H1 (cell line): ENCODE measurements around the gene TMEM132A. TPM values are rescaled to one million over a fixed set of nuclear protein-coding genes. Genes with fewer than 3 reads are reported as not detected.

Experiments
- CTCF ChIA-PET: fragments of 300-600 bp; sonication (Branson Sonifier 250); formaldehyde crosslinking; loops from one replicate; lab custom pipeline; 2021; ENCODE audit not compliant: partially characterized antibody; lab: Charles Lee
- POLR2A ChIA-PET: fragments of 300-600 bp; sonication (Branson Sonifier 250); formaldehyde crosslinking; loops from one replicate; lab custom pipeline; 2021; ENCODE audit warnings: inconsistent platforms; ENCODE audit not compliant: partially characterized antibody; lab: Charles Lee
- DNase-seq, 2 experiments: peaks; one replicate each; pipeline versions ENCODE4 v3.0.0 to v3.0.0-alpha.2; 2010 to 2022; ENCODE audit warnings: low spot score in 2 of 2, low read depth in 1 of 2, mixed read lengths in 1 of 2
- FAIRE-seq: peaks from 2 replicates; lab custom pipeline; 2011; peaks lifted over from hg19 to GRCh38; lab: Jason Lieb, UNC
- H2AFZ ChIP-seq: 2 replicates; pipeline ENCODE4 v1.8.1; 2012; ENCODE audit warnings: low read length, inconsistent platforms
- H2AK5ac ChIP-seq: 2 replicates; pipeline ENCODE4 v1.6.1; 2013; ENCODE audit warnings: low read depth, low read length
- H2BK120ac ChIP-seq: replicated peaks from 2 replicates; pipeline ENCODE3; 2013; ENCODE audit warnings: low read depth, low read length, inconsistent platforms
- H2BK12ac ChIP-seq: 2 replicates; pipeline ENCODE4 v1.6.1; 2013; ENCODE audit warnings: low read depth, low read length
- H2BK15ac ChIP-seq: 2 replicates; pipeline ENCODE4 v1.6.1; 2013; ENCODE audit warnings: low read length
- H2BK20ac ChIP-seq: 2 replicates; pipeline ENCODE4 v1.6.1; 2013; ENCODE audit warnings: low read length
- H2BK5ac ChIP-seq: 2 replicates; pipeline ENCODE4 v1.6.1; 2013; ENCODE audit warnings: low read depth, low read length
- H3K14ac ChIP-seq: 2 replicates; pipeline ENCODE4 v1.6.1; 2013; ENCODE audit warnings: inconsistent platforms; ENCODE audit not compliant: insufficient read length
- H3K18ac ChIP-seq: 2 replicates; pipeline ENCODE4 v1.6.1; 2013; ENCODE audit warnings: low read length; ENCODE audit errors: extremely low read depth
- H3K23ac ChIP-seq: 2 replicates; pipeline ENCODE4 v1.6.1; 2013; ENCODE audit warnings: inconsistent platforms; ENCODE audit not compliant: insufficient read length
- H3K23me2 ChIP-seq: 2 replicates; pipeline ENCODE4 v1.6.1; 2013; ENCODE audit warnings: low read depth, low read length
- H3K27ac ChIP-seq: 2 replicates; pipeline ENCODE4 v1.6.1; 2011; ENCODE audit warnings: low read depth, low read length, inconsistent platforms
- H3K27me3 ChIP-seq, 4 experiments: replicated peaks in 1 of 4; 1 replicate in 1 of 4; 2 replicates in 3 of 4; pipeline versions ENCODE4 v1.6.1 to v1.8.1; 2011 to 2013; ENCODE audit warnings: low read length in 3 of 4, mild to moderate bottlenecking in 3 of 4, inconsistent platforms in 2 of 4, mixed read lengths in 2 of 4, moderate library complexity in 1 of 4; ENCODE audit not compliant: control insufficient read depth in 3 of 4, insufficient read depth in 3 of 4; ENCODE audit errors: extremely low read depth in 1 of 4
- H3K36me3 ChIP-seq, 4 experiments: 2 replicates each; pipeline versions ENCODE4 v1.6.1 to v1.8.1; 2011 to 2013; ENCODE audit warnings: mild to moderate bottlenecking in 4 of 4, low read length in 3 of 4, moderate library complexity in 2 of 4, control low read depth in 1 of 4, inconsistent platforms in 1 of 4; ENCODE audit not compliant: insufficient read depth in 4 of 4, control insufficient read depth in 2 of 4
- H3K4ac ChIP-seq: replicated peaks from 2 replicates; pipeline ENCODE3; 2013; ENCODE audit warnings: low read length, low read depth, mixed read lengths, inconsistent platforms; ENCODE audit not compliant: insufficient read length
- H3K4me1 ChIP-seq, 4 experiments: replicated peaks in 1 of 4; 1 replicate in 1 of 4; 2 replicates in 3 of 4; pipeline versions ENCODE4 v1.6.1 to v1.8.1; 2011 to 2013; ENCODE audit warnings: low read length in 3 of 4, inconsistent platforms in 2 of 4, mixed read lengths in 1 of 4; ENCODE audit not compliant: insufficient read depth in 4 of 4, control insufficient read depth in 3 of 4
- H3K4me2 ChIP-seq, 2 experiments: 2 replicates each; pipeline versions ENCODE4 v1.6.1 to v1.8.1; 2011 to 2013; ENCODE audit warnings: low read depth in 2 of 2, low read length in 2 of 2, control low read depth in 1 of 2, inconsistent platforms in 1 of 2, mild to moderate bottlenecking in 1 of 2; ENCODE audit not compliant: insufficient read depth in 1 of 2
- H3K4me3 ChIP-seq, 4 experiments: fragments of 200-600, 300-600 bp in 1 of 4; sonication (generic), shearing (Covaris generic), sonication (Bioruptor Twin) in 1 of 4; 2 replicates each; pipeline versions ENCODE4 v1.5.1 to v1.8.1; 2011 to 2016; ENCODE audit warnings: low read length in 4 of 4, low read depth in 3 of 4, control low read depth in 2 of 4, inconsistent platforms in 2 of 4, mild to moderate bottlenecking in 2 of 4, mixed read lengths in 1 of 4, moderate library complexity in 1 of 4; ENCODE audit not compliant: insufficient read depth in 2 of 4; ENCODE audit errors: extremely low read depth in 1 of 4
- H3K56ac ChIP-seq: replicated peaks from 2 replicates; pipeline ENCODE3; 2013; ENCODE audit warnings: low read depth, mild to moderate bottlenecking, mixed read lengths, low read length, inconsistent platforms; ENCODE audit not compliant: insufficient read length
- H3K79me1 ChIP-seq: 2 replicates; pipeline ENCODE4 v1.6.1; 2013; ENCODE audit warnings: low read depth, low read length, control low read depth
- H3K79me2 ChIP-seq, 2 experiments: 2 replicates each; pipeline versions ENCODE4 v1.6.1 to v1.8.1; 2012 to 2013; ENCODE audit warnings: low read length in 2 of 2, mild to moderate bottlenecking in 2 of 2, inconsistent platforms in 1 of 2; ENCODE audit not compliant: insufficient read depth in 2 of 2, control insufficient read depth in 1 of 2
- H3K9ac ChIP-seq, 4 experiments: replicated peaks in 1 of 4; 1 replicate in 1 of 4; 2 replicates in 3 of 4; pipeline versions ENCODE4 v1.6.1 to v1.8.1; 2011 to 2013; ENCODE audit warnings: low read depth in 3 of 4, low read length in 3 of 4, control low read depth in 2 of 4, mild to moderate bottlenecking in 2 of 4, moderate library complexity in 2 of 4, inconsistent platforms in 1 of 4; ENCODE audit errors: extremely low read depth in 1 of 4
- H3K9me3 ChIP-seq, 2 experiments: 2 replicates each; pipeline versions ENCODE4 v1.6.1 to v1.8.1; 2012 to 2013; ENCODE audit warnings: mild to moderate bottlenecking in 2 of 2, moderate library complexity in 2 of 2, control low read depth in 1 of 2, inconsistent platforms in 1 of 2, low read depth in 1 of 2, low read length in 1 of 2, mixed read lengths in 1 of 2; ENCODE audit not compliant: insufficient read depth in 2 of 2
- H4K20me1 ChIP-seq, 2 experiments: replicated peaks in 1 of 2; 2 replicates each; pipeline versions ENCODE3 to v1.8.1; 2011 to 2013; ENCODE audit warnings: inconsistent platforms in 2 of 2, low read length in 2 of 2, mild to moderate bottlenecking in 1 of 2; ENCODE audit not compliant: insufficient read depth in 2 of 2, control insufficient read depth in 1 of 2
- H4K5ac ChIP-seq: 2 replicates; pipeline ENCODE4 v1.6.1; 2013; ENCODE audit warnings: low read length, low read depth, mixed read lengths, inconsistent platforms; ENCODE audit not compliant: insufficient read length
- H4K8ac ChIP-seq: 2 replicates; pipeline ENCODE4 v1.8.0; 2013; ENCODE audit warnings: mild to moderate bottlenecking, moderate library complexity, low read length, inconsistent platforms; ENCODE audit not compliant: insufficient read depth; ENCODE audit errors: extremely low read depth
- H4K91ac ChIP-seq: replicated peaks from 2 replicates; pipeline ENCODE3; 2013; ENCODE audit warnings: low read length, mixed read lengths, inconsistent platforms; ENCODE audit not compliant: insufficient read length
- BACH1 ChIP-seq: IDR thresholded peaks from 2 replicates; pipeline ENCODE4 v1.6.1; 2012; ENCODE audit warnings: low read length, improper control_type of control experiment
- CEBPB ChIP-seq: IDR thresholded peaks from 2 replicates; pipeline ENCODE4 v1.6.1; 2012; ENCODE audit warnings: low read depth, low read length
- CREB1 ChIP-seq: IDR thresholded peaks from 2 replicates; pipeline ENCODE4 v1.6.1; 2012; ENCODE audit warnings: inconsistent platforms
- EP300 ChIP-seq, 2 experiments: IDR thresholded peaks; 1 replicate in 1 of 2; 2 replicates in 1 of 2; pipeline ENCODE4 v1.6.1; 2011 to 2012; ENCODE audit warnings: low read depth in 2 of 2, low read length in 2 of 2, mild to moderate bottlenecking in 2 of 2, borderline replicate concordance in 1 of 2, inconsistent platforms in 1 of 2, moderate library complexity in 1 of 2
- NANOG ChIP-seq: IDR thresholded peaks from 2 replicates; pipeline ENCODE4 v1.6.1; 2011; ENCODE audit warnings: low read length, low read depth, mild to moderate bottlenecking, inconsistent platforms; ENCODE audit not compliant: insufficient read depth, poor library complexity, severe bottlenecking
- POLR2AphosphoS5 ChIP-seq: IDR thresholded peaks from 2 replicates; pipeline ENCODE4 v1.6.1; 2011; ENCODE audit warnings: low read depth, low read length
- SIRT6 ChIP-seq: IDR thresholded peaks from one replicate; pipeline ENCODE4 v1.7.1; 2012; ENCODE audit warnings: low read length, inconsistent platforms
- TCF12 ChIP-seq: IDR thresholded peaks from 2 replicates; pipeline ENCODE4 v1.6.1; 2011; ENCODE audit warnings: low read depth, mild to moderate bottlenecking, low read length
- WGBS, 2 experiments: shearing (Covaris generic) in 1 of 2; methylation state at CpG; one replicate each; pipeline versions ENCODE4 v1.1.6 to v1.1.7; 2013 to 2015; ENCODE audit warnings: low lambda C conversion rate in 2 of 2, mixed read lengths in 2 of 2, inconsistent platforms in 1 of 2, low coverage in 1 of 2, missing lambda C conversion rate in 1 of 2; ENCODE audit not compliant: insufficient replicate concordance in 2 of 2, insufficient coverage in 1 of 2, insufficient read length in 1 of 2; ENCODE audit errors: extremely low coverage in 1 of 2, missing lambda C conversion rate in 1 of 2; 5-methylcytosine and 5-hydroxymethylcytosine counted together
- polyA plus RNA-seq, 7 experiments: library from polyadenylated mRNA; depleted of rRNA in 3 of 7; stranded (reverse) in 5 of 7; unstranded in 2 of 7; fragments of >200 nt in 5 of 7; fragments of 200-250 nt in 2 of 7; gene quantifications; 1 replicate in 5 of 7; 2 replicates in 1 of 7; 4 replicates in 1 of 7; pipeline versions ENCODE4 v1.2.1 to v1.2.3, GENCODE V29; 2011 to 2013; ENCODE audit warnings: missing spikeins in 2 of 7, mixed read lengths in 2 of 7
- total RNA-seq: library from RNA; stranded (reverse); fragmentation: NEBNext Ultra II Directional; extraction: Animal tissue kit (Norgen Biotek cat#: 25700); gene quantifications from 2 replicates; pipeline ENCODE4 v1.2.1, GENCODE V29; 2021
- TF ChIP-seq, protein P1 (sequence below): IDR thresholded peaks from 2 replicates; pipeline ENCODE4 v1.6.1; 2012; ENCODE audit warnings: inconsistent platforms
- TF ChIP-seq, protein P2 (sequence below), 3 experiments: IDR thresholded peaks; 1 replicate in 2 of 3; 2 replicates in 1 of 3; pipeline versions ENCODE4 v1.5.1 to v1.6.1; 2011; ENCODE audit warnings: low read length in 3 of 3, mild to moderate bottlenecking in 3 of 3, inconsistent platforms in 2 of 3, low read depth in 1 of 3, moderate library complexity in 1 of 3; ENCODE audit not compliant: insufficient read depth in 1 of 3; ENCODE audit errors: control extremely low read depth in 1 of 3

TMEM132A gene
- total and polyA plus RNA-seq, 2 of the 8 experiments (the other 6 are each of a cell fraction or from before 2014, with no cell fraction given): 46.6 to 97.9 TPM

- TF ChIP-seq SIRT6: no peak
- TF ChIP-seq, protein P1, sequence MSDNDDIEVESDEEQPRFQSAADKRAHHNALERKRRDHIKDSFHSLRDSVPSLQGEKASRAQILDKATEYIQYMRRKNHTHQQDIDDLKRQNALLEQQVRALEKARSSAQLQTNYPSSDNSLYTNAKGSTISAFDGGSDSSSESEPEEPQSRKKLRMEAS: no peak
- TF ChIP-seq NANOG: no peak
- TF ChIP-seq POLR2AphosphoS5: no peak; the same call in 1 of the 2 replicates
- no peak for TF ChIP-seq BACH1
- TF ChIP-seq TCF12: no peak
- no peak for TF ChIP-seq CREB1
- TF ChIP-seq CEBPB: no peak
- no peak for TF ChIP-seq EP300 (IDR thresholded peaks at IDR 0.05; ENCODE audit: borderline replicate concordance in 1 of 2, low read depth in 2 of 2, low read length in 2 of 2)
- TF ChIP-seq, protein P2, sequence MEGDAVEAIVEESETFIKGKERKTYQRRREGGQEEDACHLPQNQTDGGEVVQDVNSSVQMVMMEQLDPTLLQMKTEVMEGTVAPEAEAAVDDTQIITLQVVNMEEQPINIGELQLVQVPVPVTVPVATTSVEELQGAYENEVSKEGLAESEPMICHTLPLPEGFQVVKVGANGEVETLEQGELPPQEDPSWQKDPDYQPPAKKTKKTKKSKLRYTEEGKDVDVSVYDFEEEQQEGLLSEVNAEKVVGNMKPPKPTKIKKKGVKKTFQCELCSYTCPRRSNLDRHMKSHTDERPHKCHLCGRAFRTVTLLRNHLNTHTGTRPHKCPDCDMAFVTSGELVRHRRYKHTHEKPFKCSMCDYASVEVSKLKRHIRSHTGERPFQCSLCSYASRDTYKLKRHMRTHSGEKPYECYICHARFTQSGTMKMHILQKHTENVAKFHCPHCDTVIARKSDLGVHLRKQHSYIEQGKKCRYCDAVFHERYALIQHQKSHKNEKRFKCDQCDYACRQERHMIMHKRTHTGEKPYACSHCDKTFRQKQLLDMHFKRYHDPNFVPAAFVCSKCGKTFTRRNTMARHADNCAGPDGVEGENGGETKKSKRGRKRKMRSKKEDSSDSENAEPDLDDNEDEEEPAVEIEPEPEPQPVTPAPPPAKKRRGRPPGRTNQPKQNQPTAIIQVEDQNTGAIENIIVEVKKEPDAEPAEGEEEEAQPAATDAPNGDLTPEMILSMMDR (IDR thresholded peaks at IDR 0.05; ENCODE audit: control extremely low read depth in 1 of 3, insufficient read depth in 1 of 3, low read depth in 1 of 3, low read length in 3 of 3): no peak
- H3K27ac ChIP-seq: no peak overlapping the region
Measured at GRCh38 chr11:60938500-60938899, 14.2 kb downstream of the TMEM132A start.

More at GRCh38 chr11:60938500-60938899, 14.2 kb downstream of the TMEM132A start:
- Histone ChIP-seq H3K79me1 (no peaks in the 10 kb centered on the region), H3K9me3 (no peaks in the 10 kb centered on the region), H2BK20ac (no peak overlapping the region), H3K36me3 (peaks cover 0 to 16% (median 5%) of the 10 kb centered on the region in 4 experiments; a peak in 5 of 8 replicates), H3K4ac (no peak overlapping the region), H3K56ac (no peak overlapping the region), H3K27me3 (no peaks in the 10 kb centered on the region), H2AK5ac (no peak overlapping the region), H3K4me2 (no peak overlapping the region), H2BK5ac (no peak overlapping the region), H2BK12ac (no peak overlapping the region), H4K91ac (no peak overlapping the region), H2BK15ac (no peak overlapping the region), H4K20me1 (peaks cover 3 to 5% of the 10 kb centered on the region in 2 experiments), H3K23me2 (no peaks in the 10 kb centered on the region), H4K5ac (no peak overlapping the region), H3K9ac (no peak overlapping the region), H3K79me2 (no peaks in the 10 kb centered on the region), H4K8ac (no peak overlapping the region), H2BK120ac (no peak overlapping the region), H3K14ac (no peak overlapping the region), H3K4me1 (no peaks in the 10 kb centered on the region; a peak in 2 of 7 replicates), H3K23ac (no peak overlapping the region), H3K4me3 (no peak overlapping the region), H3K18ac (no peak overlapping the region), H2AFZ (no peak overlapping the region)
- no peak for DNase-seq
- ChIA-PET POLR2A (interaction anchor here (1.3 kb wide), 1 partner anchor 23 kb away, joined by 3 read pairs; no protein-coding TSS in a partner anchor), CTCF (interaction anchor here (1.2 to 1.4 kb wide), 2 partner anchors 10 to 24 kb away, joined by 3 to 4 read pairs; no protein-coding TSS in a partner anchor)
- FAIRE-seq: no peak
- 77% methylated on average over 9 of the region's 9 CpGs; no CpG with 5 or more reads in 1 of the 2 experiments for WGBS, 2 experiments
